Common myeloid progenitor, CD34-positive (primary cell): ENCODE data around the gene CTSE.

Source experiments
- CTCF ChIA-PET: fragments of 350-600 bp; sonication (Branson Sonifier 250); formaldehyde crosslinking; loops from one replicate; lab custom pipeline; 2021; ENCODE audit warnings: antibody characterized with exemption; lab: Charles Lee
- POLR2A ChIA-PET: fragments of 350-600 bp; sonication (Branson Sonifier 250); formaldehyde crosslinking; loops from one replicate; lab custom pipeline; 2021; ENCODE audit warnings: antibody characterized with exemption; lab: Charles Lee
- DNase-seq, 3 donors: peaks; one replicate each; pipeline versions ENCODE4 v3.0.0 to v3.0.0-alpha.2; 2013
- H3K27ac ChIP-seq, 2 experiments: 1 replicate in 1 of 2; 2 replicates in 1 of 2; pipeline ENCODE4 v1.7.0; 2013; ENCODE audit warnings: inconsistent platforms in 2 of 2, low read length in 2 of 2, mild to moderate bottlenecking in 2 of 2, low read depth in 1 of 2, moderate library complexity in 1 of 2; ENCODE audit not compliant: severe bottlenecking in 2 of 2, insufficient read depth in 1 of 2, poor library complexity in 1 of 2
- H3K27me3 ChIP-seq, 5 experiments: replicated peaks in 2 of 5; 1 replicate in 3 of 5; 2 replicates in 2 of 5; pipeline versions ENCODE4 v1.6.1 to v1.7.0; 2013; ENCODE audit warnings: low read length in 4 of 5, mild to moderate bottlenecking in 2 of 5, moderate library complexity in 2 of 5, inconsistent platforms in 1 of 5; ENCODE audit not compliant: insufficient read depth in 5 of 5, control insufficient read depth in 4 of 5
- H3K36me3 ChIP-seq, 4 experiments: 1 replicate in 2 of 4; 2 replicates in 2 of 4; pipeline versions ENCODE4 v1.6.1 to v1.7.0; 2013; ENCODE audit warnings: low read length in 3 of 4, control low read depth in 1 of 4, mild to moderate bottlenecking in 1 of 4; ENCODE audit not compliant: control insufficient read depth in 4 of 4, insufficient read depth in 4 of 4
- H3K4me1 ChIP-seq, 4 experiments: 1 replicate in 3 of 4; 2 replicates in 1 of 4; pipeline versions ENCODE4 v1.6.1 to v1.7.1; 2013; ENCODE audit warnings: low read length in 3 of 4, mild to moderate bottlenecking in 3 of 4, control low read depth in 1 of 4, inconsistent platforms in 1 of 4, moderate library complexity in 1 of 4; ENCODE audit not compliant: control insufficient read depth in 4 of 4, insufficient read depth in 4 of 4; ENCODE audit errors: control extremely low read depth in 1 of 4
- H3K4me3 ChIP-seq, 7 experiments: 1 replicate in 4 of 7; 2 replicates in 3 of 7; pipeline versions ENCODE4 v1.5.1 to v1.7.0; 2013; ENCODE audit warnings: mild to moderate bottlenecking in 7 of 7, low read length in 6 of 7, moderate library complexity in 6 of 7, inconsistent platforms in 2 of 7, low read depth in 2 of 7, control low read depth in 1 of 7; ENCODE audit not compliant: insufficient read depth in 4 of 7, control insufficient read depth in 1 of 7; ENCODE audit errors: extremely low read depth in 1 of 7
- H3K9me3 ChIP-seq, 5 experiments: 1 replicate in 4 of 5; 2 replicates in 1 of 5; pipeline versions ENCODE4 v1.6.1 to v1.7.1; 2013; ENCODE audit warnings: low read length in 4 of 5, mild to moderate bottlenecking in 2 of 5, inconsistent platforms in 1 of 5, low read depth in 1 of 5, moderate library complexity in 1 of 5; ENCODE audit not compliant: control insufficient read depth in 4 of 5, insufficient read depth in 2 of 5; ENCODE audit errors: control extremely low read depth in 1 of 5
- WGBS: methylation state at CpG from one replicate; pipeline ENCODE4 v1.1.5; 2013; ENCODE audit not compliant: insufficient coverage; 5-methylcytosine and 5-hydroxymethylcytosine counted together

Gene CTSE

DNA sequence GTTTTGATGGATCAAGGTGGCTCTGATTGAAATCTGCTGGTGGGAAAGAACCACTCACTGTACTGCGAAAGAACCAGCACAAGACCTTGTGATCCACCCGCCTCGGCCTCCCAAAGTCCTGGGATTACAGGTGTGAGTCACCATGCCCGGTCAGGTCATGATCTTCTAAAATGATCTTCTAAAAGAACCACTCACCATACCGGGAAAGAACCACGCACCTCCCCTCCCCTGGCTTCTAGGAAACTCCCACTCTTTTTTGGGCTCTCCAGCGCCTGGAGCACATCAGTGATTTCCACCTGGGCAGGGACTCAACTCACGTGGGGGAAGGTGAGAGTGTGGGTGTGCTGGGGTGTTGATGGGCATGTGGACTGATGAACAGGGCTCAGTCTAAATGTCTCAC, 12.6 kb downstream of the CTSE start:
- Histone ChIP-seq H3K27me3 (no peaks in the 10 kb centered on the region), H3K9me3 (no peaks in the 10 kb centered on the region), H3K36me3 (no peaks in the 10 kb centered on the region), H3K4me3 (no peak overlapping the region), H3K4me1 (peaks cover 24 to 68% (median 43%) of the 10 kb centered on the region in 4 experiments), H3K27ac (no peak overlapping the region)
- 96% methylated on average over 5 of the region's 8 CpGs for WGBS
- no peak for DNase-seq
- ChIA-PET POLR2A (no interaction called here), CTCF (interaction anchor here (0.8 kb wide), 1 partner anchor 10 kb away, joined by 3 read pairs; no protein-coding TSS in a partner anchor)

DNA sequence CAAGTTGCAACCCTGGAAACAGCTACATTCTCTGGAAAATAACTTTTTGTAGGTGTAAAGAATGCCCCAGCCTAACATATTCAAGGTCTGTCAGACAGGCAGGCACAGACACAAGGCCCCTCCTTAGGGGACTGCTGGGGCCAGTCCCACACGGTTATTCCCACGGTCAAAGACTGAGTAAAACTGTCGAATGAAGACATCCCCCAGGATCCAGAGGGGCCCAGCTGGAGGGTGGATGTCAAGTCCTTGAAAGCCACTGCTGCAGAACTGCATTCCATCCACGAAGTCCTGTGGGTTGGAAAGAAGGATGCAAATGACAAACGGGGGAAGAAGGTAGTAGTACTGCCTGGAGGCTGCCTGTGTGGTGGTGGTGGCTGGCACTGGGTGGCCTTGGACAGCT, 13.6 kb downstream of the CTSE start:
- Histone ChIP-seq H3K4me3 (no peak overlapping the region), H3K27ac (no peak overlapping the region), H3K27me3 (no peaks in the 10 kb centered on the region), H3K4me1 (peaks cover 25 to 73% (median 51%) of the 10 kb centered on the region in 4 experiments), H3K36me3 (no peaks in the 10 kb centered on the region), H3K9me3 (no peaks in the 10 kb centered on the region)
- WGBS, result 98% methylated on average over 4 of the region's 5 CpGs
- POLR2A ChIA-PET, result no interaction called here
- CTCF ChIA-PET, result no interaction called here
- no peak for DNase-seq

DNA sequence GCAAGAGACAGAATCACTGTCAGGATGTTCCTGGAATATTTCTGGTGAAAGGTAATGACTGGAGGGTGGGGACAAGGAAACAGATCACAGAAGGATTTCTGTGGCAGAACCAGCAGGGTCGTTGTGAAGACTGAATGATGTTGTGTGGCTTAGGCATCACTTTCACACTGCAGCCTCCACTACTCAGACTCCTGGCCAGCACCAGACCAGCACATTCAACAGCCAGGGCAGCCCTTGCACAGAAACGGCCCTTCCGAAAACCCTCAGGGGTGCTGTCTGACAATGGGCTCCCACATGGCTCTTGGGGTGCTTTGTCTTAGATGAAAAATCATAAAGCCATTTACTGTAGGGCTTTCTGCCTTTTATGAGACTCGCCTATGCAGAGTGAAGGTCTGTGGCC, 16.7 kb downstream of the CTSE start:
- Histone ChIP-seq H3K9me3 (no peaks in the 10 kb centered on the region), H3K4me3 (no peak overlapping the region), H3K27me3 (no peaks in the 10 kb centered on the region), H3K27ac (no peak overlapping the region), H3K36me3 (no peaks in the 10 kb centered on the region), H3K4me1 (peaks cover 12 to 73% (median 42%) of the 10 kb centered on the region in 4 experiments)
- DNase-seq, result no peak
- POLR2A ChIA-PET, result no interaction called here
- WGBS, result 80% methylated on average over 1 of the region's 4 CpGs
- CTCF ChIA-PET, result no interaction called here

DNA sequence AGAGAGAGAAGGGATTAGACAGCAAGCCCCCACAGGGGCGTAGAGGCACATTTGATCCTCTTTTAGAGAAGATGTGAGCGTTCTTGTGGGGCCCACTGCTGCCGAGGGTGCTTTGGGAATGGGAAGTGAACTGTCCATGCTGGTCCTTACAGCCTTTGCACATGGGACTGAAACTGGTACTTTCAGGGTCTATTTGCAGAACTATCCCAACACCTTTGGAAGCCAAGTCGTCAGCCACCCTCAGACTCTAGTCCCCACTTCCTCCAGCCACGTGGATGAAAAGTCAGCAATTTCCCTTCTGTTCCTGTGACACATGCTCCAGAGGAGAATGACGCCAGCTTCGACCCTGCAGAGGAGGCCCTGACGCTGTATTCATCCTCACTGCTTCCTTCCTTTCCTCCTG, 17.9 kb downstream of the CTSE start:
- ChIA-PET POLR2A (interaction anchor here (0.8 kb wide), 1 partner anchor 25 kb away, joined by 3 read pairs; no protein-coding TSS in a partner anchor), CTCF (interaction anchor here (1.1 kb wide), 1 partner anchor 102 kb away, joined by 3 read pairs; no protein-coding TSS in a partner anchor)
- no peak overlapping the region for H3K4me3 ChIP-seq
- H3K9me3 ChIP-seq, result no peaks in the 10 kb centered on the region
- DNase-seq, result peak; percentile 35 to 58 (median 52)
- H3K27me3 ChIP-seq, result no peaks in the 10 kb centered on the region
- WGBS, result 39% methylated on average over 8 of the region's 8 CpGs
- no peaks in the 10 kb centered on the region for H3K36me3 ChIP-seq
- peaks cover 7 to 71% (median 43%) of the 10 kb centered on the region in 4 experiments for H3K4me1 ChIP-seq
- no peak overlapping the region for H3K27ac ChIP-seq

DNA sequence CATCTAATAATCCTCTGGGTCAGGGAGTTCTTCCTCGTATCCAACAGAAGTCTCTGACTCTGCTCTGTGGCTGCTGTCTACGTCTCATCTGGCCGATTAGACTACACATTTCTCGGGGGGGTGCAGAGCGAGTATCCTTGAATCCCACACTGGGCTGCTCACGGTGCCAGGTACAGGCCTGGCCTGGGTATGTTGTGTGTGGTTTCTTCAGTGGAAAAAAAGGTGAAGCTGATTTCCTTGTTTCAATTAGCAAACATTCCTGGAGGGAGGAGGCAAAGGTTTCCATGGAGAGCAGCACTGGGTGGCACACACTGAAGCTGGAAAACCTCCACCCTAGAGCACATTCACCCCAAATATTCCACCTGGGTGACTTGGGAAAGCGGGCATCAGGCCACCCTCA, 18.5 kb downstream of the CTSE start:
- CTCF ChIA-PET, result no interaction called here
- Histone ChIP-seq H3K9me3 (no peaks in the 10 kb centered on the region), H3K27me3 (no peaks in the 10 kb centered on the region), H3K36me3 (peaks cover 0 to 4% (median 0%) of the 10 kb centered on the region in 4 experiments), H3K27ac (no peak overlapping the region), H3K4me1 (peaks cover 7 to 71% (median 45%) of the 10 kb centered on the region in 4 experiments), H3K4me3 (no peak overlapping the region)
- POLR2A ChIA-PET, result no interaction called here
- 100% methylated on average over 1 of the region's 7 CpGs for WGBS
- no peak for DNase-seq

DNA sequence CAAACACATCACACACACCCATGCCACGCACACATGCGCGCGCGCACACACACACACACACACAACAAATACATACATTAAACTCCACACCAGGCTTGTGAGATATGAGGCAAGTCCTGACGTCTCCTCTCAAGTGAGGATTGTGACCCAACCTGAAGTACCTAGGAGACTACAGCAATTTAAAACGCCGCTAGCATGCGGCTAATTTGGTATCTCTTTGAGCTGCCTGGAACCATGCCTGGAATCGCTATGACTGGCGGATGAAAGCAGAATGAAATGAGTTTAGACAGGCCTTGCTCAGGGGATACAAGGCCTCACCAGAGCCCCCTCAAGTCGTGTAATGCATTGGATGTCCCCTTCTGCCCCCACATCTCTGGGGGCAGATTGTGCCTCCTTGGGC, 18.9 kb downstream of the CTSE start:
- peaks cover 0 to 8% (median 0%) of the 10 kb centered on the region in 4 experiments for H3K36me3 ChIP-seq
- H3K9me3 ChIP-seq, result no peaks in the 10 kb centered on the region
- H3K27ac ChIP-seq, result no peak overlapping the region
- no peaks in the 10 kb centered on the region for H3K27me3 ChIP-seq
- ChIA-PET CTCF (no interaction called here), POLR2A (no interaction called here)
- H3K4me1 ChIP-seq, result peaks cover 7 to 67% (median 45%) of the 10 kb centered on the region in 4 experiments
- H3K4me3 ChIP-seq, result no peak overlapping the region
- peak in 2 of 3 donors; percentile 46 to 58 for DNase-seq
- 85% methylated on average over 9 of the region's 12 CpGs for WGBS

DNA sequence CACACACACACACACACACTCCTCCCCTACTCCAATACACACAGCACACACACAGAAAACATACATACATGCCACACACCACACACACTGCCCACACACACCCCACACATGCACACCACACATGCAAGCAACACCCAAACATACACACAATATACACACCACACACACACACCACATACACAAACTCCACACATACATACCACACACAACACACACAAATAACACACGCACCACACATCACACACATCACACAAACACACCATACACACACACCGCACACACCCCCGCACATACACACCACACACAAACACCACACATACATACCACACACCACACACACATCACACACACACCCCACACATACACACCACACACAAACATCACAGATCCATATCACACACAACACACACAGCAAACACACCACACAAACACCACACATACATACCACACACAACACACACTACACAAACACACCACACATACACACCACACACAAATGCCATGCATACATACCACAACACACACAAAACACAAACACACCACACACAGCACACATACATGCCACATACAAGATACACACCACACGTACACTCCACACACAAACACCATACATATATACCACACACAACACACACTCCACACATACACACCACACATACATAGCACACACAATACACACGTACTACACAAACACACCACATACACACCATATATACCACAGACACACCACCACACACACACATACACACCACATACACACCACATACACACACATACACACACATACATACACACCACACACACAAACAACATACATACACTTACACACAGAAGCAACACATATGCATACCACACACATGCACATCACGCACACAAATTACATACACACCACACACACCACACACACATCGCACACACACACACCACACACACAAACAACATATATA, 19.6 kb downstream of the CTSE start:
- POLR2A ChIA-PET, result no interaction called here
- H3K4me1 ChIP-seq, result peaks cover 7 to 67% (median 45%) of the 10 kb centered on the region in 4 experiments
- H3K9me3 ChIP-seq, result no peaks in the 10 kb centered on the region
- peak overlapping the region in 1 of 7 experiments; percentile 60 for H3K4me3 ChIP-seq
- H3K27ac ChIP-seq, result peak overlapping the region in 1 of 2 experiments; percentile 4
- no peaks in the 10 kb centered on the region for H3K27me3 ChIP-seq
- 94% methylated on average over 4 of the region's 7 CpGs for WGBS
- peaks cover 0 to 8% (median 0%) of the 10 kb centered on the region in 4 experiments for H3K36me3 ChIP-seq
- CTCF ChIA-PET, result interaction anchor here (1.5 to 1.6 kb wide), 2 partner anchors 20 to 26 kb away, joined by 4 to 5 read pairs; no protein-coding TSS in a partner anchor
- peak in 1 of 3 donors; percentile 49 for DNase-seq
